NCI-H1930 (cell line): ENCODE results near the gene HIC2.
"Not testable (repeated sequence)": the region's sequence is repeated elsewhere in the genome, so short reads cannot be mapped to it uniquely, and the experiment has no call there.

ENCODE experiments used
- DNase-seq, 2 experiments: peaks; one replicate each; lab custom pipeline; 2025; lab: John Stamatoyannopoulos, UW

Gene HIC2

DNA sequence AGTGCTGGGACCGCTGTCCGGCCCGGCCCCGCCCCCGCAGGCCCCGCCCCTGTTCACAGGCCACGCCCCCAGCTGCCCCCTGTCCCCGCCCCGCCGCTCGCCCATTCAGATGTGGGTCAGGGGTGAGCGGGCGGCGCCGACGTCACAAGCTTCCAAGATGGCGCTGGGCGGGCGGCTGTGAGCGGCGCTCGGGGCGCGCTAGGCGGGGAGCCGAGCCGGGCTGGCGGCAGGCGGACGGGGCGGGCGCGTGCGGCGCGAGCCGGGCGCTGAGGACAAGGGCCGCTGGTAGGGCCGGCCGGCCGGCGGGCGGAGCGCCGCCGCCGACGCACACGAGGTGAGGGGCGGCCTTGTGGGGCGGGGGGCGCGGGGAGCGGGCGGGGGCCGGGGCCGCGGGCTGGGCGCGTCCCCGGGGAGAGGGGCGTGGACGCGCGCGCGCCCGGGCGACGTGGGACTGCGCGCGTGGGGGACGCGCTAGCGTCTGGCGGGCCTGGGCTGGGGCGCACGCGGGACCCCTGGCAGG lies at the start of gene HIC2:
TSS of gene HIC2 (plus strand) at position 145 of the 520 bp plus-strand sequence. CDS start 25,461 bp downstream, outside the sequence.
- not testable (repeated sequence) for DNase-seq

GRCh38 chr22:21368603-21369310 lies 48.4 kb upstream of the HIC2 start:
- not testable (repeated sequence) for DNase-seq

- DNase-seq = not testable (repeated sequence)
Measured at GRCh38 chr22:21375880-21376279, 41.3 kb upstream of the HIC2 start.

DNA sequence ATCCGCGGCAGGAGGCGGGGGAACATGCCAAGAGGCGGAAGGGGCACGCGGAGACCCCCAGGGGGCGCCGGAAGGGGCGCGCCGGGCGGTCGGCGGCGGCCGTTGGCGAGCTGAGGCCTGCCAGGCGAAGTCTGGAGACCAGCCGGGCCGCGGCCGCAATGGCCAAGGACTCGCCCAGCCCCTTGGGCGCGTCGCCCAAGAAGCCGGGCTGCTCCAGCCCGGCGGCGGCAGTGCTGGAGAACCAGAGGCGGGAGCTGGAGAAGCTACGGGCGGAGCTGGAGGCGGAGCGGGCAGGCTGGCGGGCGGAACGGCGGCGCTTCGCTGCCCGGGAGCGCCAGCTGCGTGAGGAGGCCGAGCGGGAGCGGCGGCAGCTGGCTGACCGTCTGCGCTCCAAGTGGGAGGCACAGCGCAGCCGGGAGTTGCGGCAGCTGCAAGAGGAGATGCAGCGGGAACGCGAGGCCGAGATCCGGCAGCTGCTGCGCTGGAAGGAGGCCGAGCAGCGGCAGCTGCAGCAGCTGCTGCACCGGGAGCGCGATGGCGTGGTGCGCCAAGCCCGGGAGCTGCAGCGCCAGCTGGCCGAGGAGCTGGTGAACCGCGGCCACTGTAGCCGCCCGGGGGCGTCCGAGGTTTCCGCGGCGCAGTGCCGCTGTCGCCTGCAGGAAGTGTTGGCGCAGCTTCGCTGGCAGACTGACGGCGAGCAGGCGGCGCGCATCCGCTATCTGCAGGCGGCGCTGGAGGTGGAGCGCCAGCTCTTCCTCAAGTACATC lies 33.3 kb upstream of the HIC2 start, which contains the start of gene RIMBP3B:
TSS of gene RIMBP3B (plus strand) at position 51 of the 767 bp plus-strand sequence. CDS start at position 159, 108 bp downstream.
- DNase-seq = not testable (repeated sequence)

GRCh38 chr22:21384468-21385357 lies 32.5 kb upstream of the HIC2 start:
- not testable (repeated sequence) for DNase-seq

DNA sequence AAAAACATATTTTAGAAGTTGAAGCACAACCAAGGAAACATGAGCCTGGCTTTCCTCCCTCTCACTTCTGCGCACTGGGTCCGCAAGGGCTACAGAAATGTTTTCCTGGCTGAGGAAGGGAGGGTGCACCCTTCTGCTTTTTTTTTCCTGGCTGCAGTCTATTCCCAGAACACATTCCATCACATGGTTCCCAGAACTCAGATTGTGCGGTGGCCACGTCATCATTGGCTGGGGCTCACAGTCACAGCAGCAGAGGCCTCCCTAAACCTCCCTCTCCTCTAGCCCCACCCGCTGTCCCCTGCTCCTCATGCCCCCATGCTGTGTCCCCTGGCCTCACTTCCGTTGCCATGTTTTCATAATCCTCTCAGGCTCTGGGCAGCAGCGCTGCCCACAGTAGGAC lies 27.7 kb upstream of the HIC2 start:
- not testable (repeated sequence) for DNase-seq

DNA sequence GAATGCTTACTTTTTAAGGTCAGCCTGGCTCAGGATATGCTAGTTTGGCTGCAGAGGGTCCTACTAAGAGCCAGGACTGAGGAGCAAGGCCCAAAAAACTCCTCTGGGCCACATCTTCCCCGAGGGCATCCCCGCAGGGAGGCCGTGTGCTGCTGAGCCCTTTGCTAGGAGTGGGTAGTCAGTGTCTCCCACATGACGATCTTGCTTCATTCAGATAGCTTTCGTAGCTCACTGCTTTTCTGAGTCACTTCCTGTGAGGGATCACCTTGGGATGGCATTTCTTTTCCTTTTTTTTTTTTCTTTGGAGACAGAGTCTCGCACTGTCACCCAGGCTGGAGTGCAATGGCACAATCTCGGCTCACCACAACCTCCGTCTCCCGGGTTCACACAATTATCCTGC lies 27.2 kb upstream of the HIC2 start:
- DNase-seq = not testable (repeated sequence)

DNA sequence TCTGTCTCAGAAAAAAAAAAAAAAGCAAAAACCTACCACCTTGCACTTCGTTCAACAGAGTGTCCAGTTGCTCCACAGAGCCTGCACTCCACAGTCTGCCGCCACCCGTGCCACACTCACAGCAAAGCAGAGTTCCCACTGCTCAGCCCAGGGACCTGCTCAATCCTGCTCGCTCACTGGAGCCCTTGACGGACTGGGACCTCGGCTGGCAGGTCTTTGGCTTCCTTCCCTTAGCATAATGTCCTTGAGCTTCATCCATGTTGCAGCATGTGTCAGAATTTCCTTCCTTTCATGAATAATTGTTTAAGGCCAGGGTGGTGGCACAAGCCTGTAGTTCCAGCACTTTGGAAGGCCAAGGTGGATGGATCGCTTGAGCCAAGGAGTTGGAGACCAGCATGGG lies 22.6 kb upstream of the HIC2 start:
- not testable (repeated sequence) for DNase-seq

- DNase-seq = not testable (repeated sequence)
Measured at GRCh38 chr22:21401197-21401969, 15.8 kb upstream of the HIC2 start.

GRCh38 chr22:21402763-21403314 lies 14.3 kb upstream of the HIC2 start:
- not testable (repeated sequence) for DNase-seq

DNA sequence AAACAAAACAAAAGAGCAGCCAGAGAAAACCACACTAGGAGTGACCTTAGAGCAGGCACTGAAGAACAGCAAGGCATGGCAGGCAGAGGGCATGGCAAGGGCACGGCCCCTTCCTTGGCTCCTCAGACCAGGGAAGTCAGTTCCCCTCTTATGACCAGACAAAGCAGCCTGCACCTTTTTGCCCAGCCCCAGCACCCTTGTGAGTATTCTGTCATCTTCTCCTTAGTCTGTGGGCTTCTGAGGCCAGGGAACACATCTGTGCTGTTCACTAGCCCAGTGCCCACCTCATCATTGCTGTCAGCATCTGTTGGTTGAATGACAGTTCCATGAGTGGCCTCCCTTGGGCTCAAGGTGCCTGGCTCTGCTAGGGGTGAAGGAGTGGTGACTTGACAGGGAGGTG lies 10.0 kb upstream of the HIC2 start:
- not testable (repeated sequence) for DNase-seq

GRCh38 chr22:21407792-21408191 lies 9.4 kb upstream of the HIC2 start:
- not testable (repeated sequence) for DNase-seq

- DNase-seq = not testable (repeated sequence)
Measured at GRCh38 chr22:21416375-21416774, 796 bp upstream of the HIC2 start.

DNA sequence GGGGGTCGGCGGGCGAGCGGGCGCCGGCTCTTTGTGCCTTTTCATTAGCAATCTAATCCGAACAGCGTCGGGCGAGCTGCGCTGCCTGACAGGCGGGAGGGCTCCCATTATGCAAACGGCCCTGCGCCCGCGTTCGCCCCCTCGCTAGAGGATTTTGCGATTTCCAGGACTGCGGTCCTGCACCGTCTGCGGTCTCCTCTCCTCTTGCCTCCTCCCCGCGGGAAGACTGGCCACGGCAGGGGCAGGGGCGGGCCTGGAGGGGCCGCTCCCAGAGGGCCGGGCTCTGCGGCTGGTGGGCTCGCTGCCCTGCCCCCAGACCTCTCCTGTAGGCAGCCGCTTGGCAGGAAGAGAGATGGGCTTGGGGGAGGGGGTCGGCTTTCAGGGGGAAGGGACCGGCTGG lies 682 bp downstream of the HIC2 start:
- DNase-seq = not testable (repeated sequence)

DNA sequence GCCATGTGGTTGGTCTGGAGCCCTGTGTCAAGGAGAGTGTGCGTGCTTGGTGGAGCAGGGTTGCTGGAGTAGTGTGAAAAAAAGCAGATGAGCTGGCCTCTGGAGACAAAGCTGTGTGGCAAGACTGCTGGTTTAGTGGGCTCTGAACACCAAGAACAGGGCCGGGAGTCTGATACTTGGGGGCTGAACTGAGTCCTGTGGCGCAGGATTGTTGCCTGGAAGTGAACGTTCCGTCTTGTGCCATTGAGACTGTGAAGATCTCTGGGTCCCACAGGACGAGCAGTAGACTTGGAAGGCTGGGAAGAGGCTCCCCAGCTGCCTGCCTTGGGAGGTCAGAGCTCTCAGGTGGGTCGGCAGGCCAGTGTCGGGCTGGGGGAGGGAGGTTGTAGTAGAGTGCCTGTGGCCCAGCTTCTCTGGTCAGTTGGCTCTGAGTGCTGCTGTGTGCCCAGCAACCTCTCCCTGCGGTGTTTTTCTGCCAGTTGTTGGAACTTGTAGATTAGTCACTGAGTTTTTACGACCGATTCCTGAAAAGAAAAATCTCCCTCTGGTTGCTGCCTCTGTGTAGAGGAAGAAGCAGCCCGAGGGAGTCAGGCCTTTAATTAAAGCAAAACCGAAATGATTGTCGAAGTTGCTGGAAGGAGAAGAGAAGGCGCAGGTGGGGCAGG lies 1.9 kb downstream of the HIC2 start:
- not testable (repeated sequence) for DNase-seq

DNA sequence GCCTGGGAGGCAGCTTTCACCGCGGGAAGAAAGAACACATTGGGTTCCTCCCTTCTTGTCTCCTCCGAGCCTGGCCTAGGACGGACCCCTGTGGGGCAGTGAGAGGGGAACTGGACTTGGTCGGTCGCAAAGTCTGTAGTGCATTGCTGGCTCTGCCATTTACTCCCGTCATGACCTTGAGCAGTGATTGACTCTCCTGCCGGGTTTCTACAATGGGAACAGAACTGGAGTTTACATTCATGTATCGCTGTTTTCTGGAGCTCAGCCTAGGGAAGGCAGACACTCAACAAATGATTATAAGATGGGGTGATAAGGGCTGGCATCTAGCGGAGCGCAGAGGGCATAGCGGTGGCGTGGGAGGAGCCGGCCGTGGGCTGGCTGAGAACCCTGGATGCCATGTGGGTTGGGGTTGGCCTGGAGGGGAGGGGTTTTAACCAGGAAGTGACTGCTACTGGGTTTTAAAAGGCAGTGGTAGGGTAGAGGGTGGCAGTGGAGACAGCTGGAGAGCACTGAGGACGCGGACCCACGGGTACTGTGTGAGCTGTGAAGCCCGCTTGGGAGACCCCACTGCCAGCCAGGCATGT lies 3.1 kb downstream of the HIC2 start:
- not testable (repeated sequence) for DNase-seq

DNA sequence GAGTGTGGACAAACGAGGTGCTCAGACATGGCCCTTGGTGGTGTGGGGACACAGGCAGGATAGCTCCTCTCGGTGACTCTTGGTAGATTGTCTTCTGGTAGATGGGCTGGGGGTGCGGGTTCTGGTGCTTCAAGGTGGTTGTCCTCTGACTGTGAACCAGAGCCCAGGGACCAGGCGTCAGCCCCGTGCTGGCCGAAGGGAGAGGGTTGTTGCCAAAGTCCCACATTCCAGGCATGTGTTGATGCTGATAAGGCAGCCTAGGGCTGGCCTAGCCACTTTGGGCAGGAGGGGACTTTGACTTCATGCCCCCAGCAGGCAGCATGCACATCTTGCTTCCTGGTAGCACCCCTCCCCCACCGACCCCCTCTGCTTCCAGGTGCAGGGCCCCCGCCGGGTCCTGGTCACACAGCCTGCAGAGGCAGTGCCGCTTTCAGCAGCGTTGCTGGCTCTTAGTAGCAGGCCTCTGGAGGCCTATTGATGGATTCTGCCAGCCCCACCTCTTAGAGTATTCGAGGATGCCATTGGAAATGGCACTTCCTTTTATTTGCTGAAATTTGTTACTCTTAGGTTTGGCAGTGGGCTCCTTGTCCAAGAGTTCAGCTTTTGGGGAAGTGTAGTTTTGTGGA lies 7.0 kb downstream of the HIC2 start:
- not testable (repeated sequence) for DNase-seq

GRCh38 chr22:21434378-21435233 lies 17.4 kb downstream of the HIC2 start:
- DNase-seq = not testable (repeated sequence)
